Left ventricle myocardium superior (tissue), 1 donor: Measurements from ENCODE around the gene MRPS18A. TPM values are rescaled to one million over a fixed set of nuclear protein-coding genes. Genes with fewer than 3 reads are reported as not detected.
"Not testable (repeated sequence)": the region's sequence is repeated elsewhere in the genome, so short reads cannot be mapped to it uniquely, and the experiment has no call there.

Source experiments
- ATAC-seq: fragments of 200-7000 bp; cut with Tn5 transposase; one replicate; pipeline ENCODE4 v1.9.1; 2020; ENCODE audit warnings: mild to moderate bottlenecking, moderate library complexity
- DNase-seq: peaks from one replicate; pipeline ENCODE4 v3.0.0-alpha.2; 2020
- intact Hi-C: fragments of 100-400 bp; cut with micrococcal nuclease; formaldehyde crosslinking; loops from one replicate; pipeline ENCODE4 v1.11.0; 2022
- total RNA-seq: library from RNA; stranded (reverse); fragmentation: NEBNext Ultra II Directional; extraction: Animal tissue kit (Norgen Biotek cat#: 25700); gene quantifications from one replicate; pipeline ENCODE4 v1.2.1, GENCODE V29; 2021
- donor health status: DM: no; HTN: yes; CAD: no; lungs with severe emphysema.

The MRPS18A gene
- total RNA-seq, 1 donor from 2014 or later: 46.0 TPM

- no peak for ATAC-seq
- intact Hi-C loops: no loop called here
- DNase-seq: no peak
Observed at GRCh38 chr6:43657221-43657802, 30.3 kb downstream of the MRPS18A start.

GRCh38 chr6:43652822-43653221 is 34.8 kb downstream of the MRPS18A start:
- ATAC-seq, DNase-seq, intact Hi-C loops: not testable (repeated sequence)

GRCh38 chr6:43648248-43648647 is 39.3 kb downstream of the MRPS18A start:
- no peak for DNase-seq
- no peak for ATAC-seq
- intact Hi-C loops: no loop called here

- ATAC-seq (no peak), DNase-seq (no peak)
- intact Hi-C loops: no loop called here
Observed at GRCh38 chr6:43647613-43648012, 40.0 kb downstream of the MRPS18A start.

GRCh38 chr6:43645613-43645964 is 42.0 kb downstream of the MRPS18A start:
- intact Hi-C loops: no loop called here
- DNase-seq: no peak
- peak; percentile 4 for ATAC-seq

- intact Hi-C loops: no loop called here
- ATAC-seq: peak; percentile 83
- peak; percentile 82 for DNase-seq
Observed at GRCh38 chr6:43644940-43645612, 42.5 kb downstream of the MRPS18A start, which contains the start of gene RSPH9. Gene RSPH9 (plus strand): TSS chr6:43645036. CDS start chr6:43645099, 63 bp downstream.

- intact Hi-C loops: no loop called here
- ATAC-seq (no peak), DNase-seq (no peak)
Observed at GRCh38 chr6:43639984-43640800, 47.4 kb downstream of the MRPS18A start.

- DNase-seq (no peak), ATAC-seq (no peak)
- intact Hi-C loops: no loop called here
Observed at GRCh38 chr6:43636308-43636659, 51.3 kb downstream of the MRPS18A start.

GRCh38 chr6:43635387-43636307 is 51.9 kb downstream of the MRPS18A start, which contains the start of gene MAD2L1BP:
Gene MAD2L1BP (plus strand): TSS chr6:43635840. CDS start chr6:43635876, 36 bp downstream.
- peak; percentile 90 for ATAC-seq
- intact Hi-C loops: no loop called here

GRCh38 chr6:43634702-43635303 is 52.8 kb downstream of the MRPS18A start:
- ATAC-seq: no peak
- intact Hi-C loops: no loop called here

More at GRCh38 chr6:43635387-43636307, 51.9 kb downstream of the MRPS18A start, which contains the start of gene MAD2L1BP:
- peak; percentile 90 for DNase-seq

GRCh38 chr6:43633002-43633401 is 54.6 kb downstream of the MRPS18A start:
- ATAC-seq, DNase-seq, intact Hi-C loops: not testable (repeated sequence)

More at GRCh38 chr6:43634702-43635303, 52.8 kb downstream of the MRPS18A start:
- no peak for DNase-seq

- ATAC-seq (no peak), DNase-seq (no peak)
- intact Hi-C loops: no loop called here
Observed at GRCh38 chr6:43630980-43631619, 56.5 kb downstream of the MRPS18A start.

- peak; percentile 95 for DNase-seq
- intact Hi-C loops: no loop called here
Observed at GRCh38 chr6:43629505-43630300, 57.9 kb downstream of the MRPS18A start.

GRCh38 chr6:43629104-43629504 is 58.5 kb downstream of the MRPS18A start, which contains the start of gene GTPBP2:
Gene GTPBP2 (minus strand): TSS chr6:43629264. CDS start chr6:43629162, 102 bp downstream.
- peak; percentile 89 for ATAC-seq
- intact Hi-C loops: no loop called here
- DNase-seq: peak; percentile 99

More at GRCh38 chr6:43629505-43630300, 57.9 kb downstream of the MRPS18A start:
- ATAC-seq: peak; percentile 88

GRCh38 chr6:43628393-43629103 is 59.0 kb downstream of the MRPS18A start:
- no peak for DNase-seq
- intact Hi-C loops: no loop called here
- peak; percentile 4 for ATAC-seq

GRCh38 chr6:43627008-43627825 is 60.4 kb downstream of the MRPS18A start:
- ATAC-seq: peak; percentile 6
- DNase-seq: peak; percentile 46
- intact Hi-C loops: no loop called here
